Naive B cell (primary cell): Measurements from ENCODE around the gene GAP43. TPM values are rescaled to one million over a fixed set of nuclear protein-coding genes. Genes with fewer than 3 reads are reported as not detected.

ENCODE experiments used
- ATAC-seq, 2 donors: fragments of 150-1000 bp; cut with Tn5 transposase; 2 replicates each; pipeline ENCODE4 v1.10.0; 2021; ENCODE audit warnings: low read depth in 2 of 2, mild to moderate bottlenecking in 2 of 2, moderate library complexity in 2 of 2
- DNase-seq: peaks from one replicate; pipeline ENCODE4 v3.0.0; 2022
- H3K27ac Mint-ChIP-seq, 6 donors: one replicate each; pipeline ENCODE4 v1.8.0; 2020 to 2022; ENCODE audit warnings: mild to moderate bottlenecking in 6 of 6, mixed read lengths in 6 of 6, moderate library complexity in 5 of 6, inconsistent platforms in 2 of 6
- H3K27me3 Mint-ChIP-seq, 3 donors: one replicate each; pipeline ENCODE4 v1.8.0; 2021 to 2022; ENCODE audit warnings: mixed read lengths in 3 of 3, mild to moderate bottlenecking in 1 of 3
- H3K36me3 Mint-ChIP-seq, 2 donors: one replicate each; pipeline ENCODE4 v1.8.0; 2020 to 2022; ENCODE audit warnings: mixed read lengths in 2 of 2, inconsistent platforms in 1 of 2, mild to moderate bottlenecking in 1 of 2
- H3K4me1 Mint-ChIP-seq, 3 donors: one replicate each; pipeline ENCODE4 v1.8.0; 2020 to 2022; ENCODE audit warnings: mixed read lengths in 3 of 3, inconsistent platforms in 1 of 3, mild to moderate bottlenecking in 1 of 3, moderate library complexity in 1 of 3
- H3K4me3 Mint-ChIP-seq, 8 donors: one replicate each; pipeline ENCODE4 v1.8.0; 2020 to 2022; ENCODE audit warnings: mild to moderate bottlenecking in 8 of 8, mixed read lengths in 8 of 8, moderate library complexity in 8 of 8, inconsistent platforms in 2 of 8
- H3K9me3 Mint-ChIP-seq, 7 donors: one replicate each; pipeline ENCODE4 v1.8.0; 2020 to 2022; ENCODE audit warnings: mixed read lengths in 7 of 7, mild to moderate bottlenecking in 5 of 7, inconsistent platforms in 2 of 7, moderate library complexity in 1 of 7
- polyA plus RNA-seq, 6 donors: library from polyadenylated mRNA; unstranded; fragments of 300-500 nt; fragmentation: Illumina TruSeq; gene quantifications; one replicate each; pipeline ENCODE4 v1.2.3, GENCODE V29; 2021; ENCODE audit warnings: low read depth in 6 of 6

Gene GAP43
- polyA plus RNA-seq, 6 donors from 2014 or later, result not detected

DNA sequence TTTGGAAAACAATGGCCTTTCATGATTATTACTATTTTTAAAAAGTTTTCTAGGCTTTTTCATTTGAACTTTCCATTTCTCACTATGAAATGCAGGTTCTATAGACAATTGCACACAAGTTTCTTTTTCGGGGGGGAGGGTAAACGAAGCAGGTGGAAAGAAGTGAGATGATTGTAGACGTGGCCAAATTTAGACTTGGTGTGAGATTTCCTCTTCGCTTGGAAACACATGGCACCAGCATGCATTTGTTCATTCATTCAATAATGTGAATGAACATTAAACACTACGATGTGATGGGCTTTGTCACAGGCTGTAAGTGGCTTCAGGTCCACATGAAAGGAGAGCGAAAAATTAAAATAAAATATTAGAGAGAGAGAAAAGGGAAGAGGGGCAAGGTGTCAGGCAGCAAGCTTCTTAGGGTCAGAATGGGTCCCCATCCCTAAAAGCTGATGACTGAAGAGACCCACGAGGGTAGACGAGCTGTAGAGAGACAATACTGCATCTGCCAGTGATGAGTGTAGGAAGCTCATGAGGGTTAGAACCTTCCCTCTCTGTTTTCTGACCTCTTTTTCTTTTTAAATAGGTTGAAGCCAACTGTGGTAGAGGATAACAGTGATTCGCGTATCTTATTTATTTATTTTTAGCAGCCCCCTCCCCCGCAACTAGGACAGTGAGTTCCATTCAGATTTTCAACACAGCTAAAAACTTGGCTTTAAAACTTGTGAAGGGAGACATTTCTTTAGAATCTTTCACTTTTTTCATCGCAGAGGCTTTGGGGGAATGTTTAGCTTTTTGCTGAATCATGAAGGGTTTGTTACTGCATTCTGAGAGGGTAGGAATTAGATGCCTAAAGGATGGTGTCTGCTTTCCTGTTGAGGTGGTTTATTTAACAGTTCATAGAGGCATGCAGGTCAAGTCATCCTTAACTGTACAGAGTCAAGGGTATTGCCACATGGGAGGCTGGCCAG lies 36.2 kb downstream of the GAP43 start:
- no peak for ATAC-seq
- Mint-ChIP-seq H3K36me3 (no peaks in the 10 kb centered on the region), H3K4me1 (peaks cover 18 to 40% (median 29%) of the 10 kb centered on the region in 3 donors), H3K27me3 (no peaks in the 10 kb centered on the region), H3K27ac (peak overlapping the region; percentile 16 to 100 (median 95)), H3K4me3 (peak overlapping the region; percentile 80 to 100 (median 95)), H3K9me3 (no peaks in the 10 kb centered on the region)
- peak; percentile 10 for DNase-seq

GRCh38 chr3:115660646-115661337 lies 37.5 kb downstream of the GAP43 start:
- Mint-ChIP-seq H3K4me1 (peaks cover 18 to 40% (median 29%) of the 10 kb centered on the region in 3 donors), H3K27ac (peak overlapping the region in 4 of 6 donors; percentile 21 to 87 (median 42)), H3K27me3 (peaks cover 4 to 12% (median 9%) of the 10 kb centered on the region in 3 donors), H3K36me3 (no peaks in the 10 kb centered on the region), H3K4me3 (peak overlapping the region in 1 of 8 donors; percentile 59), H3K9me3 (no peaks in the 10 kb centered on the region)
- no peak for DNase-seq
- ATAC-seq, result no peak

- Mint-ChIP-seq H3K27ac (no peak overlapping the region), H3K4me1 (peaks cover 13 to 33% (median 23%) of the 10 kb centered on the region in 3 donors), H3K36me3 (no peaks in the 10 kb centered on the region), H3K27me3 (peaks cover 4 to 16% (median 9%) of the 10 kb centered on the region in 3 donors), H3K4me3 (no peak overlapping the region), H3K9me3 (no peaks in the 10 kb centered on the region)
- ATAC-seq (no peak), DNase-seq (no peak)
Measured at GRCh38 chr3:115662356-115662755, 39.0 kb downstream of the GAP43 start.

GRCh38 chr3:115663414-115663813 lies 40.1 kb downstream of the GAP43 start:
- Mint-ChIP-seq H3K4me1 (peaks cover 6 to 24% (median 15%) of the 10 kb centered on the region in 3 donors), H3K27ac (peak overlapping the region in 1 of 6 donors; percentile 64), H3K4me3 (no peak overlapping the region)

GRCh38 chr3:115666081-115666480 lies 42.8 kb downstream of the GAP43 start:
- peaks cover 0 to under 1% (median 0%) of the 10 kb centered on the region in 3 donors for H3K4me1 Mint-ChIP-seq
- no peak overlapping the region for H3K4me3 Mint-ChIP-seq
- peaks cover 4 to 16% (median 9%) of the 10 kb centered on the region in 3 donors for H3K27me3 Mint-ChIP-seq
- H3K27ac Mint-ChIP-seq, result no peak overlapping the region
- H3K9me3 Mint-ChIP-seq, result no peaks in the 10 kb centered on the region
- DNase-seq (no peak), ATAC-seq (no peak)
- H3K36me3 Mint-ChIP-seq, result no peaks in the 10 kb centered on the region

More at GRCh38 chr3:115663414-115663813, 40.1 kb downstream of the GAP43 start:
- Mint-ChIP-seq H3K27me3 (peaks cover 4 to 16% (median 9%) of the 10 kb centered on the region in 3 donors), H3K9me3 (no peaks in the 10 kb centered on the region), H3K36me3 (no peaks in the 10 kb centered on the region)
- ATAC-seq (no peak), DNase-seq (no peak)

- Mint-ChIP-seq H3K36me3 (no peaks in the 10 kb centered on the region), H3K27ac (peak overlapping the region in 3 of 6 donors; percentile 3 to 90 (median 36)), H3K4me3 (no peak overlapping the region), H3K9me3 (no peaks in the 10 kb centered on the region), H3K4me1 (no peaks in the 10 kb centered on the region), H3K27me3 (peaks cover 4 to 16% (median 9%) of the 10 kb centered on the region in 3 donors)
- ATAC-seq, result no peak
- no peak for DNase-seq
Measured at GRCh38 chr3:115666920-115667737, 43.8 kb downstream of the GAP43 start.

DNA sequence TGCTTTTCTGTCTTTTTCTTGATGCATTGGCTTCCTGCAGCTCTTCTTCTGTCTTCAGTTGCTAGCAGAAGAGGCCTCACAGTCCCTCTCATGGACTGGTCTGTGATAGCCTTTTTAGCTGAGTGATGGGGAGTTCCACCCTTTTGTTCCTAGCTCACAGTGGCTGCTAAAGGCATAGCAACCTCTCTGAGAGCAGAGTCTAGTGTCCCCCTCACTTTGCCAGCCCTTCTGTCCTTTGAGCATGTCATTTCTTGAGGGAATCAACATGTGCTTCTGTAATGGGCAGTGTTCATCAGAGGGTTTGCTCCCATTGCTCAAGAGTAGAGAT lies 44.4 kb downstream of the GAP43 start:
- Mint-ChIP-seq H3K4me1 (no peaks in the 10 kb centered on the region), H3K27ac (peak overlapping the region in 1 of 6 donors; percentile 90), H3K36me3 (no peaks in the 10 kb centered on the region), H3K9me3 (no peaks in the 10 kb centered on the region), H3K4me3 (no peak overlapping the region), H3K27me3 (peaks cover 6 to 21% (median 14%) of the 10 kb centered on the region in 3 donors)
- ATAC-seq (peak in 1 of 2 donors; percentile 28), DNase-seq (no peak)

DNA sequence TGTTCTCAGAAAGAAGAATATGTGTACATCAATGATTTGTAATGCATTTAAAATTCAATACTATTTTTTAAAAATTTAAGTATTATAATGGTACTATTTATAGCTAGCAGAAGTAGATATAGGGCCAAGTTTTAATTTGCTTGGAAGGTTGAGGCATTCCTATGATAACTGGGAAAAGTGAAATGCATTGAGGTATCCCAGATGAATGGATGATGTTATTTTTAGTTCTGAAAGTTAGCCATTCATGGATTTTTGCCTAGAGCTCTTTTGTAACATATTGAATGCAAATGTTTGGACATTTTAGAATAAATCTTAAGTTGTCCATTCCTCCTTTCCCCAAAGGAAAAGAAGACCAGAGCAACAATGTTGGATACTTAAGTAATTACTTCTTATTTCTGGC lies 47.6 kb downstream of the GAP43 start:
- Mint-ChIP-seq H3K27ac (no peak overlapping the region), H3K9me3 (no peaks in the 10 kb centered on the region), H3K27me3 (peaks cover 16 to 38% (median 20%) of the 10 kb centered on the region in 3 donors), H3K4me1 (no peaks in the 10 kb centered on the region), H3K4me3 (no peak overlapping the region), H3K36me3 (no peaks in the 10 kb centered on the region)
- no peak for ATAC-seq
- DNase-seq, result no peak

GRCh38 chr3:115671761-115672455 lies 48.6 kb downstream of the GAP43 start:
- ATAC-seq, result no peak
- DNase-seq, result no peak
- H3K9me3 Mint-ChIP-seq, result no peaks in the 10 kb centered on the region
- no peaks in the 10 kb centered on the region for H3K4me1 Mint-ChIP-seq
- H3K4me3 Mint-ChIP-seq, result no peak overlapping the region
- H3K36me3 Mint-ChIP-seq, result no peaks in the 10 kb centered on the region
- peaks cover 18 to 45% (median 30%) of the 10 kb centered on the region in 3 donors for H3K27me3 Mint-ChIP-seq
- H3K27ac Mint-ChIP-seq, result no peak overlapping the region

GRCh38 chr3:115673881-115674280 lies 50.6 kb downstream of the GAP43 start:
- DNase-seq (no peak), ATAC-seq (no peak)
- Mint-ChIP-seq H3K9me3 (no peaks in the 10 kb centered on the region), H3K4me3 (no peak overlapping the region), H3K27me3 (peaks cover 29 to 61% (median 44%) of the 10 kb centered on the region in 3 donors), H3K4me1 (no peaks in the 10 kb centered on the region), H3K27ac (no peak overlapping the region), H3K36me3 (no peaks in the 10 kb centered on the region)

- H3K9me3 Mint-ChIP-seq, result no peaks in the 10 kb centered on the region
- no peak for DNase-seq
- no peaks in the 10 kb centered on the region for H3K4me1 Mint-ChIP-seq
- H3K4me3 Mint-ChIP-seq, result no peak overlapping the region
- H3K36me3 Mint-ChIP-seq, result no peaks in the 10 kb centered on the region
- H3K27ac Mint-ChIP-seq, result peak overlapping the region in 1 of 6 donors; percentile 22
- H3K27me3 Mint-ChIP-seq, result peaks cover 37 to 75% (median 63%) of the 10 kb centered on the region in 3 donors
- ATAC-seq, result no peak
Measured at GRCh38 chr3:115676336-115676735, 53.0 kb downstream of the GAP43 start.

- Mint-ChIP-seq H3K4me3 (no peak overlapping the region), H3K9me3 (no peaks in the 10 kb centered on the region), H3K4me1 (no peaks in the 10 kb centered on the region), H3K27ac (no peak overlapping the region), H3K27me3 (peaks cover 30 to 57% (median 40%) of the 10 kb centered on the region in 3 donors), H3K36me3 (no peaks in the 10 kb centered on the region)
- DNase-seq, result no peak
- ATAC-seq, result no peak
Measured at GRCh38 chr3:115680803-115681345, 57.6 kb downstream of the GAP43 start.
